ENCODE results near the gene ITIH1.
A peak's percentile ranks its signal among the peaks of the same experiment; 100 is the strongest.
"Not testable (repeated sequence)": the region's sequence is repeated elsewhere in the genome, so short reads cannot be mapped to it uniquely, and the experiment has no call there.

ITIH1 gene

DNA sequence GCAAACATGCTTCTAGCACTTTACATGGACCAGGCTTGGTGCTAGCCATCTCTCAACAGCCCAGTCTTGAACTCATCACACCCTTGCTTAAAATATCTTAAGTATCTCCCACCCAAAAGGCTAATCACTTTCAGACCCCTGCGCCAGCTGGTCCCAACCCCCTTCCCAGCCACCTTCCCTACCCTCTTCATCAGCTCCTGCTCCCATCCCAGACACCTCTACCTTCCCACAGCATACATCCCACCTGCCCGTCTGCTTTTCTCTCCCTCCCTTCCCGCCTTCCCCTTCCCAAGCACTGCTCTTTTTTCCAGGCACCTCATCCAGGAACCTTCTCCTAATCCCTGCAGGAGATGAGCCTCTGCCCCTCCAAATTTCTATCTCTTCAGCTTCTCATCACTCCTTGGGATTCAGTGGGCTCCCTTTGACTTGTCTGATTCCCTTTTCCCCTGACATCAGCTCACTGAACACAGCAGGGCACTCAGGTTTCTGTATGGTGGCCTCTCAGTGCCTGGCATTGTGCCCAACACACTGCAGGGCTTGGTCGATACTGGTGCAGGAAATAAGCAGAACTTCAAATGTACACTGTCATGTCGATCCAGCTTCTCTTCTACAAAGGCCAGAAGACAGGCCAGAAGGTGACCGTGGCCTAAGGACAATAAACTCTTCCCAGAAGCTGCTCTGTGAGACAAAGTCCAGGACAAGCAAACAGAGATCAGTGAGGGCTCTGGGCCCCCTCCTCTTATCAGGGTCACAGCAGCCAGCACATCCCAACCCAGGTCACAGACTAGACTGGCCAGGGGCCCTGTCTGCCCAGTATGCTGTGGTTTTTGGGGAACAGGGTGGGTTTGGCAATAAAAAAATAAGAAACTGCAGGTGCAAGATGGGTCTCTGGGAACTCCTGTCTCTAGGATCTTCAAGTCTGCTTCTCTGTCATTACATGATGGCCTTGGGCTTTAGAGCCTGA is 2.2 kb upstream of the ITIH1 start:
- DNase-seq = peak; percentile 56

GRCh38 chr3:52775877-52776276 is 1.5 kb upstream of the ITIH1 start:
- DNase-seq = peak; percentile 33

GRCh38 chr3:52776486-52776885 is 913 bp upstream of the ITIH1 start:
- not testable (repeated sequence) for DNase-seq

GRCh38 chr3:52777959-52778805 is 783 bp downstream of the ITIH1 start:
- DNase-seq = peak; percentile 36

DNA sequence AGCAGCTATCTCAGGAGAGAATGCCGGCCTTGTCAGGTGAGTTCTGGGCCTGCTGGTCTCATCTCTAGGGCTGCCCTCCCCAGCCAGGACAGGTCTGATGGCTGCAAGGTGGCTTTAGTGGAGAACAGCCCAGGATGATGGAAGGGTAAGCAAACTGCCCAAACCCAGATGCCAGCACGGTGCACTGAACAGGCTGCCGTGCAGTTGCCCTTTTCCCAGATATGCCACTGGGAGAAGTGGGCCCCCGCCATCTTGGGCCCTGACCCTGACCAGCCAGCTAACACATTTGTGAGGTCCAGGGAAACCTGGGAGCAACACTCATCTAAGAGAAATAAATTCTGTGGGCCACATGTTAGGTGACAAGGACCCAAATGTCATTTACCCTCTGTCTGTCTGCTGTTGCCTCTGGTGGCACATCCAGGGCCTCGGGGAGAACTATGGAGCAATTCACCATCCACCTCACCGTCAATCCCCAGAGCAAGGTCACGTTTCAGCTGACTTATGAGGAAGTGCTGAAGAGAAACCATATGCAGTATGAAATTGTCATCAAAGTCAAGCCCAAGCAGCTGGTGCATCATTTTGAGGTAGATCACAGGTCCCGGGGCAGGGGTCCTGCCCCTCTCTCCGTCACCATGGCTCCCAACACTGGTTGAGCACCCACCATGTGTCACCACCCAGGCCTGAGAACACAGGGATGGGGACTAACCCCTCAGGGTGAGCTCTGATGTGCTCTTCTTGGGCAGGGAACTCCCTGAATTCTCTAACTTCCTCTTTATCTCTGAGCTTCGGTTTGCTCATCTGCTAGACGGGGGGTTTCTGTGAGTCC is 1.8 kb downstream of the ITIH1 start:
- peak; percentile 28 for DNase-seq

DNA sequence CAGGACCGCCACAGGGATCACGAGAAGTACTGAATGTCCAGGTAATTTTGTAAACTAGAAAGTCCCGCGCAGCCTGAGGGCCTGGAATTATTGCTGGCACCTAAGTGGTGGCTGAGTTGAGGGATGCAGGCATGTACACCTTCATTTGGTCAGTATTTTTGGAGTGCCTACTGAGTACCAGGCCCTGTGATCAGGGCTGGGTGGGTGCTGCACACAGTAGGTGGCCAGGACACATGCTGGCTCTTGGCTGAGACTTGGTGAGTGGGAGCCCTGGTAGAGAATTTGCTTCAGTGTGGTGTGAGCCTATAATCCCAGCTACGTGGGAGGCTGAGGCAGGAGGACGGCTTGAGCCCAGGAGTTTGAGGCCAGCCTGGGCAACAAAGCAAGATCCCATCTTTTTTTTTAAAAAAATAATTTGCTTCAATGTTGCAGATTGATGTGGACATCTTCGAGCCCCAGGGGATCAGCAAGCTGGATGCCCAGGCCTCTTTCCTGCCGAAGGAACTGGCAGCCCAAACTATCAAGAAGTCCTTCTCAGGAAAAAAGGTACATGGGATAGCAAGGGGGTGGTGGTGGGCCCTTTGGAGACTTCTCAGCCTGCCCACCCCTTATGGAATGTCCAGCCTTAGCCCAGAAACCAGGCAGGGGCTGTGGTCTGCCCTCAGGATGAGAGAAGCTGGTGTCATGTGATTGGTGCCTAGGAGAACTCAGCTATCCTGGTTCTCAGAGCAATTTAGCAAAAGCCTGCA is 2.6 kb downstream of the ITIH1 start:
- peak; percentile 42 for DNase-seq

GRCh38 chr3:52781741-52782140 is 4.3 kb downstream of the ITIH1 start:
- DNase-seq = no peak

DNA sequence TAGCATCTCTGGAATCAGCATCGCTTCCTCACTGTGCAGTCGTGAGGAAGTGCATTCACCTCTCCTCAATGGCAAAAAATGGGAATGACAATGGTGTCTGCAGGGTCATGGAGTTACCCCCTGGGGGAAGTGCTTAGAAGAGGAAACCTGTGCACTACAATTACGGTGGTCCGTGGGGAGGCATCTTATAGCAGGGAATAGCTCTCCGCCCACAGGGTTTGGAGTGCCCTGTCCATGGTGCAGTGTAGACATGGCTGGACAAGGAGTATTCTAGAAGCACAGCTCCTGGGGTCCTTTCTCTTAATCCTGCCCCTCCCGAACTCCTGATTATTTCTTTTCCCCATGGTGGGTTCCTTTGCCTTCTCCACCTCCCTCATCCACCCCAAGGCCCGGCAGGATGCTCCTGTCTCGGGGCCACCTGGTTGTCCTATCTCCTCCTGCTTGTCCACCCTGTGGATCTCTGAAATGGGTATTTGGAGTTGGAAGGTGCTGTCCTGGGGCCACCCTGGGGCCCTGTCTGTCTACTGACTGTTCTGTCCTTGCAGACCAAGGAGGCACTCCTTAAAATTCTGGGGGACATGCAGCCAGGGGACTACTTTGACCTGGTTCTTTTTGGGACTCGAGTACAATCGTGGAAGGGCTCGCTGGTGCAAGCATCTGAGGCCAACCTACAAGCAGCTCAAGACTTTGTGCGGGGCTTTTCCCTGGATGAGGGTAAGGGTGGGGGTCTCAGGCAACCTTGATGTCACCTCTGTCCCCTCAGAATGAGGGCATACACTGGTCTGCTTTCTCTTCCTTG is 5.2 kb downstream of the ITIH1 start:
- no peak for DNase-seq

DNA sequence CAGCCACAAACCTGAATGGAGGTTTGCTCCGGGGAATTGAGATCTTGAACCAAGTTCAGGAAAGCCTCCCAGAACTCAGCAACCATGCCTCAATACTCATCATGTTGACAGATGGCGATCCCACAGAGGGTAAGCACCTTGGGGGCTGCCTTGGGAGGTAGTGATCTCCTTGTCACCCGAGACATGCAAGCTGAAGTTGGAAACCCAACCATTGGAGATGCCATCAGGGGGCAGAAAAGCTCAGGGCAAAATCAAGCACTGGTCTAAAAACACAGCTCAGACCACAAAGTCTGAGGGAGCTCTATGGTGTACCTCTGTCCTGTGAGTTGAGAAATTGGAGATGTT is 5.8 kb downstream of the ITIH1 start:
- DNase-seq = no peak

- no peak for DNase-seq
These were observed 6.7 kb downstream of the ITIH1 start for GRCh38 chr3:52784021-52784621.

DNA sequence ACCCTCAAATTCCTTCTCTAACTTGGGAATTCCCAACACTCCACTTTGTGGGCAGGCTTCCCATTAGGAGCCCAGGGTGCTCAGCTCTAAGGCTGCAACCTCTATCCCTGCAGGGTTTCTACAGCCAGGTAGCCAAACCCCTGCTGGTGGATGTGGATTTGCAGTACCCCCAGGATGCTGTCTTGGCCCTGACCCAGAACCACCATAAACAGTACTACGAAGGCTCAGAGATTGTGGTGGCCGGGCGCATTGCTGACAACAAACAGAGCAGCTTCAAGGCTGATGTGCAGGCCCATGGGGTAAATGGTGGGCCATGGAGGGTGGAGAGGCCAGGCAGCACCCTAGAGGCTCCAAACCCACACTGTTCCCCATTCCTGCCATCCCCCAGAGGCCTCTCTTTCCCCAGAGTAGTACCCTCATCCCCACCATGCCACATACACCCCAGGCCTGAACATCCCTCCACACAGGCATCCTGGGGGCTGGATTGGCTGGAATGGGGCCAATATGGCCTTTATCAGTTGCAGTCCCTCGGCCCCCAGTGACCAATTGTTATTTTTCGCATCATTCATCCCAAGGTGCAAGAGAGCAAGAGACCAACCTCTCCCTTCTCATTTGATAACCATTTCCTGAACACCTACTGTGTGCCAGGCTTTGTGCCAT is 7.7 kb downstream of the ITIH1 start:
- no peak for DNase-seq

DNA sequence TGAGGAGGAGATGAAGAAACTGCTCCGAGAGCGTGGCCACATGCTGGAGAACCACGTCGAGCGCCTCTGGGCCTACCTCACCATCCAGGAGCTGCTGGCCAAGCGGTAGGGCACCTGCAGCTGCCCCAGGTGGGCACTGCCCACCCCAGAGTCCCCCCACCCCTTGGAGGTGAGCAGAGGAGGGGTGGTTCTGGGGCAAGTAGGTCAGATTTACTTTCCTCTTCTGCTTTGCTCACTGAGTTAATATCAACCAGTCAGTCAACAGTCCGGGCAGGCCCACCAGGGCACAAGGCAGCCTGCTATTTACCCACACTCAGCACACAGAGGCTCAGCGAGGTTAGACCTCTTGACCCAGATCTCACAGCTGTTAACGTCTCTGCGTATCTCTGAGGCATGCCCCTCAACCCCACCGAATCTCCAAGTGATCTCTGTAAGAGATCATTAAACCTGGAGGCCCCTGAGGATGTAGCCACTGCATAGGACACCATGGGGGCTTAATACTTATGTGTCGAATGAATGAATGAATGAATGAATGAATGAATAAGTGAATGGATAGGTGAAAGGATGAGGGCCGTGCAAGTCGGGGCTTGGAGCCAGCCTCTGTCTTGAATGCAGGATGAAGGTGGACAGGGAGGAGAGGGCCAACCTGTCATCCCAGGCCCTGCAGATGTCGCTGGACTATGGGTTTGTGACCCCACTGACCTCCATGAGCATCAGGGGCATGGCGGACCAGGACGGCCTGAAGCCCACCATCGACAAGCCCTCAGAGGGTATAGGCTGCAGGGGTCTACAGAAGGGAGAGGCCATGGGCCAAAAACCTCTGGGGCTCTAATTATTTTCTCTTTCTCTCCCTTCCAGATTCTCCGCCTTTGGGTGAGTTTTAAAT is 9.2 kb downstream of the ITIH1 start:
- DNase-seq = no peak

GRCh38 chr3:52787246-52787645 is 9.8 kb downstream of the ITIH1 start:
- no peak for DNase-seq

- DNase-seq = no peak
These were observed 10.6 kb downstream of the ITIH1 start for GRCh38 chr3:52787672-52788625.

GRCh38 chr3:52788890-52789745 is 11.7 kb downstream of the ITIH1 start:
- DNase-seq = no peak

GRCh38 chr3:52789746-52790040 is 12.3 kb downstream of the ITIH1 start:
- no peak for DNase-seq

GRCh38 chr3:52790337-52790736 is 12.9 kb downstream of the ITIH1 start:
- DNase-seq = no peak

Measured in activated effector memory CD4-positive, alpha-beta T cell treated with anti-CD3 and anti-CD28 coated beads, Interleukin-2, amount 50 U/mL, for 16 hours (primary cell).